Neural cell (in vitro differentiated cells): ENCODE results near the gene RCN2.

ENCODE experiments used
- CTCF ChIP-seq: fragments of 450-650 bp; IDR thresholded peaks from 2 replicates; pipeline ENCODE4 v1.5.1; 2014; ENCODE audit warnings: antibody characterized with exemption, mild to moderate bottlenecking, moderate library complexity; ENCODE audit not compliant: poor library complexity, severe bottlenecking
- EP300 ChIP-seq: fragments of 450-650 bp; conservative IDR thresholded peaks from 2 replicates; pipeline ENCODE4 v1.6.1; 2014; ENCODE audit warnings: antibody characterized with exemption, mild to moderate bottlenecking, moderate library complexity; ENCODE audit not compliant: poor library complexity, severe bottlenecking
- EZH2 ChIP-seq: fragments of 200-600, 300-800 bp; shearing (Covaris generic), sonication (generic); IDR thresholded peaks from 2 replicates; pipeline ENCODE4 v1.6.1; 2014; ENCODE audit warnings: antibody characterized with exemption, low read length, borderline replicate concordance, mild to moderate bottlenecking; ENCODE audit not compliant: insufficient read depth, poor library complexity, severe bottlenecking
- MXI1 ChIP-seq: fragments of 450-650 bp; conservative IDR thresholded peaks from 2 replicates; pipeline ENCODE4 v1.6.1; 2014; ENCODE audit warnings: antibody characterized with exemption, mild to moderate bottlenecking; ENCODE audit not compliant: poor library complexity, severe bottlenecking
- POLR2AphosphoS5 ChIP-seq: IDR thresholded peaks from 2 replicates; pipeline ENCODE4 v1.6.1; 2012
- RAD21 ChIP-seq: fragments of 450-650 bp; conservative IDR thresholded peaks from 2 replicates; pipeline ENCODE4 v1.6.1; 2014; ENCODE audit warnings: antibody characterized with exemption, mild to moderate bottlenecking, moderate library complexity
- REST ChIP-seq: IDR thresholded peaks from 2 replicates; pipeline ENCODE4 v1.6.1; 2012; ENCODE audit warnings: borderline replicate concordance
- SMC3 ChIP-seq: fragments of 450-650 bp; conservative IDR thresholded peaks from 2 replicates; pipeline ENCODE4 v1.6.1; 2014; ENCODE audit warnings: antibody characterized with exemption, mild to moderate bottlenecking, moderate library complexity; ENCODE audit not compliant: poor library complexity

GRCh38 chr15:76941636-76942035, 10.1 kb downstream of the RCN2 start:
- TF ChIP-seq EZH2 = no peak
- no peak for TF ChIP-seq CTCF
- TF ChIP-seq EP300 = no peak
- TF ChIP-seq POLR2AphosphoS5 = no peak
- TF ChIP-seq MXI1 = no peak
- no peak for TF ChIP-seq SMC3
- TF ChIP-seq REST = no peak
- no peak for TF ChIP-seq RAD21
